ENCODE measurements around the gene CDC42BPA.

The CDC42BPA gene

DNA sequence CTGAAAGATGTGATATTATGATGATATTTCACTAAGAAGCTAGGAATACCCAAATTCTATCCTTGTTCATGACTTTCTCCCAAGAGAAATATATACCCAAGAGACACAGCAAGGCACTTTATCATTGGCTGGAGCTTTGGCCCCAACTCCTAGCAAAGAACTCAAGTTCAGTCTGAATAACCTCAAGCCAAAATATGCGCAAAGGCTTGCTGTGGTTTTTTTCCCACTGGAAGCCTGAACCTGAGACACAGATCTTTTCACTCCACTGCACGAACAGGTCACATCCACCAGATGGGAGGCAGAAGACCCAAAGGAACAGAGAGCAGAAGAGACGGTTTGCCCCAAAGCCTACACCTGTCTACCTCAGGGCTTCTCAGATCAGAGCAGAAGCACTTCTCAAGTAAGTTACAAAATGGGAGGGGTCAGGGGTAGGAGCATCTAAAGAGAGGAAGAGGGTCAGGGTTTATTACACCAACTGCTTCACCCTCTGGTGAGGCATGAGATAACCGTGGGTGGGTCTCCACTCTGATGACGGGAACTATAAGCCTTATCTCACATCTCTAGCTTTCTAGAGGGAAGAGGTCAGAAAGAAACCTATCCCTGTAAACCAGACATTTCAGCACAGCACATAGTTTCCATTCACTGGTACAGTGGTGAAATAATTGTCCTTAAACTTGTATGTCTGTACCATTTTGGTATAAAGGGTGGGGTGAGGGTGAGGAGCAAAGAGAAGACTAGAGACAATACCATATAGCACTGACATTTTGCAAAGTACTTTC is 17.1 kb upstream of the CDC42BPA start:
- H3K9ac ChIP-seq = no peak overlapping the region

DNA sequence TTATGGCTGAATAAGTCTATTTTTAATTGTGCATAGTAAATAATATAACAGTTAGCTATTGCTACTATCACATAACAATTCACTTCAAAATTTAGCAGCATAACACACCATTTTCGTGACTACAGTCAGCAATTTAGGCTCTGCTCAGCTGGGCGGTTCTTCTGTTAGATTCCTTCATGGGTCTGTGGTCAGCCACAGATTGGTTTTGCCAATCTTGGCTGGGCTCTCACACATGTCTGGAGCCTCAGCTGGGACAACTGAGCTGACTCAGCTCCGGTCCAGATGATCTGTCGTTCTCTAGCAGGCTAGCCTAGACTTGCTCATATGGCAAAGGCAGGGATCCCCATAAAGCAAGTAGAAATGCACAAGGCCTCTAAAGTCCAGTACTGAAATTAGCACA is 15.1 kb upstream of the CDC42BPA start:
- no peak overlapping the region for H3K9ac ChIP-seq
- H4K20me1 ChIP-seq = no peaks in the 10 kb centered on the region
- no peaks in the 10 kb centered on the region for H3K36me3 ChIP-seq
- H3K27me3 ChIP-seq = no peaks in the 10 kb centered on the region
- no peak overlapping the region for H3K4me3 ChIP-seq
- H3K27ac ChIP-seq = no peak overlapping the region
- peaks cover 13% of the 10 kb centered on the region for H3K9me3 ChIP-seq
- no peak for TF ChIP-seq Cebpa-rat (IDR thresholded peaks at IDR 0.05)
- H3K4me1 ChIP-seq = peaks cover 20% of the 10 kb centered on the region
- H3K4me2 ChIP-seq = no peak overlapping the region

More for the DNA sequence above, 17.1 kb upstream of the CDC42BPA start:
- Histone ChIP-seq H3K4me2 (no peak overlapping the region), H3K27me3 (no peaks in the 10 kb centered on the region), H3K4me3 (no peak overlapping the region), H3K27ac (no peak overlapping the region), H3K36me3 (no peaks in the 10 kb centered on the region), H3K4me1 (peaks cover 10% of the 10 kb centered on the region), H4K20me1 (no peaks in the 10 kb centered on the region), H3K9me3 (peaks cover 25% of the 10 kb centered on the region)
- no peak for TF ChIP-seq Cebpa-rat (IDR thresholded peaks at IDR 0.05)

DNA sequence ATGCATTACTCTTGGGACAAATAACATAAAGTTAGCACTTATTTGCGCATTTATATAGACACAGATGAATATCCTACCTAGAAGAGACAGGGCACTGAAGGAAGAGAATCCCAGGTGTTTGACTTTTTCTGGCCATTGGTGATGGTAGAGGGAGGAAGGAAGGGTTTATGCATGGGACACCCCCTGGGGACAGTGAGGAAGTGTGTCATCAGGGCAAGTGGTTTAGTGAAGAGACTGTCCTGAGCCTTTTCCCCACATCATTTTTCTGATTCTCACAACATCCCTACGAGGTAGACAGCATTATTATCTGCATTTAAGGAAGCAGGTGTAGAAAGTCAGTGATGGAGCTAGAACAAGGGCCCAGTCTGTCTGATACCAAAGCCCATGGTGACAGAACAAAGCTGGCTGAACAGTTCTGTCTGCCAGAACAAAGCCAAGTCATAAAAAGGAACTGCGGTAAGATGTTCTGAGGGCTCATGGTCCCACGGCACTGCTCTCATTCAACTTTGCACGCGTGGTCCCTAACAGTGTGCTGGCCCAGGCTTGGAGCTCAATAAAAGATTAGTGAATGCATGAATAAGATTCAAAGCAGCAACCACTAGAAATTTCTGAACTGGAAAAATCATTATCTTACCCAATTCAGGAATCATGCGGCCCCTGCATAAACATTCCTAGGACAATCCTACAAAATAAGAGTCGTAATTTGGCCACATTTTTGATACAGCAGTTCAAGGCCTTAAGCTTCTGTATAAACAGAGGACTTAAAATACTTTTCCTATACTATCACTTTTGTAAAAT is 12.2 kb upstream of the CDC42BPA start:
- Histone ChIP-seq H3K27me3 (no peaks in the 10 kb centered on the region), H3K9me3 (peaks cover 13% of the 10 kb centered on the region), H4K20me1 (no peaks in the 10 kb centered on the region), H3K4me3 (no peak overlapping the region), H3K9ac (no peak overlapping the region), H3K27ac (peak overlapping the region; percentile 36; the same call in 1 of the 2 replicates), H3K4me1 (peaks cover 20% of the 10 kb centered on the region), H3K4me2 (peak overlapping the region; percentile 74), H3K36me3 (no peaks in the 10 kb centered on the region)
- no peak for TF ChIP-seq Cebpa-rat (IDR thresholded peaks at IDR 0.05)

DNA sequence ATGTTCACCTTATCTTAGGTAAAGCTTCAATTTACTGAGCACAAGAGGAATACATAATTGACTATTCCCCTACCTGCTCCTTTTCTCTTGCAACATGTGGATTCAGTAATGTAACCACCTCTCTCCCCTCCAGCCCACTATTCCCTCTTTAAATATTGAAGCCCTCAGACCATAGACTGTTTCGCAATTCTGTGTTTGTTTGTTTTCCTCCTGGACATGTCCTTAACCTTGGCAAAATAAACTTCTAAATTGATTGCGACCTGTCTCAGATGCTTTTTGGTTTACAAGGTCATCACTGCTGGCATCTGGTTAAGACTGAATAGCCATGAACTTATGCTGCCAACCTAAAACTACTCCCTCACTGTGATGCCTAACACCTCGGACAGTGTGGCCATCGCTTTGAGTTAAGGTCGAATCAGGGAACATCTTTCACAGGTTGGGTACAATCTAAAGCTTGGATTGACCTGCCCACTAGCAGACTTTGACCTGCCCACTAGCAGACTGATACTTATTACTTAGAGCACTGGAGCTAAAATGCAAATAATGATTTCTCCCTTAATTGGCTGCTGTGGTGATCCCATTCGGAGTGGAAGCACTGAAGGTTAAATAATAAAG is 10.2 kb upstream of the CDC42BPA start:
- TF ChIP-seq Cebpa-rat (IDR thresholded peaks at IDR 0.05) = peak; percentile 31; the same call in 1 of the 2 replicates
- H4K20me1 ChIP-seq = no peaks in the 10 kb centered on the region
- H3K27ac ChIP-seq = no peak overlapping the region
- H3K4me3 ChIP-seq = no peak overlapping the region
- H3K36me3 ChIP-seq = no peaks in the 10 kb centered on the region
- no peak overlapping the region for H3K9ac ChIP-seq
- no peak overlapping the region for H3K4me2 ChIP-seq
- H3K9me3 ChIP-seq = peaks cover 7% of the 10 kb centered on the region
- no peaks in the 10 kb centered on the region for H3K27me3 ChIP-seq
- H3K4me1 ChIP-seq = peaks cover 20% of the 10 kb centered on the region

DNA sequence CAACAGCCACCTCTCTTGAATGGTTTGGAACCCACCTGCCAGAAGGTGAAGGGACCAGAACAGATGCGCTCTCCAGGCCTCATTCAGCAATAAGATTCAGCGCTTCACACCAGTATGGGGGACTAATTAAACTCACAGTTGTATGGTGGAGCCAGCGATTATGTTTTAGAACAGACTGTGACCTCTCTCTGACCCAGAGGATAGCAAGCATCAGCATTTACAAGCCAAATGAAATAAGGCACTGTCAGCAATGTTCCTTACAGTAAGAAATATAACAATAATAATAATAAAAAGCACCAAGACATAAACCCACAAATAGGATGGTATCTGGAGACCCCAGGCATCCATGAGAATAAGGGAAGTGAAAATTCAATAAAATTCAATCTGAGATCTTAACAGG is 6.9 kb upstream of the CDC42BPA start:
- no peaks in the 10 kb centered on the region for H3K36me3 ChIP-seq
- no peak overlapping the region for H3K9ac ChIP-seq
- H3K4me2 ChIP-seq = no peak overlapping the region
- TF ChIP-seq Cebpa-rat (IDR thresholded peaks at IDR 0.05) = no peak
- H3K4me1 ChIP-seq = peaks cover 7% of the 10 kb centered on the region
- 0 out of 2 replicates have a peak, but pooled peaks cover 3% of the 10 kb centered on the region for H3K27me3 ChIP-seq
- no peak overlapping the region for H3K4me3 ChIP-seq
- no peak overlapping the region for H3K27ac ChIP-seq
- no peaks in the 10 kb centered on the region for H4K20me1 ChIP-seq
- no peaks in the 10 kb centered on the region for H3K9me3 ChIP-seq

DNA sequence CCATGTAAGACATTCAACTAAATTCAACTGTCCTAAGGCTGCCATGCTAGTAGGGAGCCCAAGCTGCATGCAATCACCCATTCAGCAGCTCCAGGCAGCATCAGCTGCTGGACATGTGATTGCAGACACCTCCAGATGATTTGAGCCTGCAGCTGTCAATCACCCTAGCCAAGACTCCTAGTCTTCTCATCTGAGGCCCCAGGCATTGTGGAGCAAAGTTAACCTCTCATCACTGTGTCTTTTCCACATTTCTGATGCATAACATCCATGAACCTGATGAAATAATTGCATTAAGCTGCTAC is 5.6 kb upstream of the CDC42BPA start:
- Histone ChIP-seq H3K9ac (no peak overlapping the region), H3K4me2 (no peak overlapping the region), H3K9me3 (no peaks in the 10 kb centered on the region), H3K27me3 (peaks cover 10% of the 10 kb centered on the region), H3K36me3 (no peaks in the 10 kb centered on the region), H3K4me3 (no peak overlapping the region), H4K20me1 (no peaks in the 10 kb centered on the region), H3K4me1 (no peaks in the 10 kb centered on the region), H3K27ac (no peak overlapping the region)
- TF ChIP-seq Cebpa-rat (IDR thresholded peaks at IDR 0.05) = no peak

DNA sequence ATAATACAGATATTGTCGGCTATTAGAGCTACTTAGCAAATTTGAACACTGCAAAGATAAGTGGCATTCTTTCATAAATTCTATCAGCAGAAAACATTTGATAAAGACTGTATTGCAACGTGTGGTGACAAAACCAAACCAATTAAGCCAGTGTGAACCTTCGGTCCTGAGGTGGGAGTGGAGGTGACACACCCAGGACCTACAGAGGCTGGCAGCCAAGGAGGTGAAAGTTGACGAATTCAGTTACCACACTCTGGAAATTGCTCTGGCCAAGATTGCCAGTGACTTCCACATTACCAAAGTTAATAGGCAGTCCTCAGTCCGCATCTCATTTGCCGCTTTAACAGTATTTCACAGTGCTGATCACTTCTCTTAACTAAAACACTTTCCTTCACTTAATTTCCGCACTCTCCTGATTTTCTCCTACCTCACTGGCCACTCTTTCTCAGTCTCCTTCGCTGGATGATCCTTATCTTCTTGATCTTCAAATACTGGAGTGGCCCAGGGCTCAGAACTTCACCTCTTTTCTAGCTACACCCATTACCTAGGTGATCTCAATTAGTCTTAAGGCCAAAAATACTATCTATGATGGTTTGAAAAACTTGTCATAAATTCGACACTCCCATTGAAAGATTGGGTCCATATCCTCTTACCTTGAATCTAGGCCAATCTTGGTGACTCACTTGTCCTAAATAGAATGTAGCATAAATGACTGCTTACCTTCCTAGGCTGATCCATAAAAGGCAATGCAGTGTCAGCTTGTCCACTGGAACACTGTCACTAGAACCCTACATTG is 5.1 kb upstream of the CDC42BPA start:
- no peak overlapping the region for H3K4me3 ChIP-seq
- TF ChIP-seq Cebpa-rat (IDR thresholded peaks at IDR 0.05) = no peak
- no peaks in the 10 kb centered on the region for H3K4me1 ChIP-seq
- no peaks in the 10 kb centered on the region for H3K9me3 ChIP-seq
- H3K27me3 ChIP-seq = peaks cover 15% of the 10 kb centered on the region
- no peak overlapping the region for H3K4me2 ChIP-seq
- no peak overlapping the region for H3K27ac ChIP-seq
- H3K9ac ChIP-seq = no peak overlapping the region
- H4K20me1 ChIP-seq = no peaks in the 10 kb centered on the region
- no peaks in the 10 kb centered on the region for H3K36me3 ChIP-seq

DNA sequence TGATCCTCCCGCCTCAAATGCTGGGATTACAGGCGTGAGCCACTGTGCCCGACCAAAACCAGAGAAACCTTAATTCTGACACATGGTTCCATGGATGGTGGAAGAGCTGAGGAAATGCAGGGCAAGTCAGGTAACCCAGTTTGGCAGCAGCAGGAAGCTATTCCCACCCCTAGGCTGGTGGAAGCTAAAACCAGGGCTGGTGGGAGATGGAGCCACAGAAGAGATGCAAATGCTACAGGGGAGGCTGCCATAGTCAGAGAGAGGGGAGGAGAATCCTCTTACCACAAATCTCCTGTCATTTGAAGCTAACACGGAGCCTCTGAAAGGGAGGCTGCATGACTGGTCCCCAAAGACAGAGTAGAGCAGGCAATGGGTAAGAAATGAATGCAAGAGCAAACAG is 4.1 kb upstream of the CDC42BPA start:
- no peak for TF ChIP-seq Cebpa-rat (IDR thresholded peaks at IDR 0.05)

DNA sequence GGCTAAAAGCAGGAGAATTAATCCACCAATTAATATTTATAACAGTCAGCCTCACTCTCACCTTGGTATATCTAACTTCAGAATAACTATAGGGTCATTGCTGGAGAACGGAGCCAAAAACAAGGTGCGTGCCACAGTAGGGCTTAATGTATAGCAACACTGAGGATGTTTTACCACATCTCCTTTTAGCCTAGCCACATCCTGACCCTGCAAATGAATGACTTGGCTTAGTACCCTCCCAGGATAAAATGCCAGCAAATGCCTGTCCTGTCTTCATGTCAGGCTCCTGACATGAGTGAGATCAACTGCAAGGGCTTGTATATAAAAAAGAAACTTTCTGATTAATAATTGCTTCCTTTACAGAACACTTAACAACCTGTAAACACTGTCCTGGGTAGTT is 2.7 kb upstream of the CDC42BPA start:
- no peak overlapping the region for H3K9ac ChIP-seq
- no peaks in the 10 kb centered on the region for H3K36me3 ChIP-seq
- H3K27ac ChIP-seq = no peak overlapping the region
- no peak overlapping the region for H3K4me3 ChIP-seq
- no peaks in the 10 kb centered on the region for H3K9me3 ChIP-seq
- H3K4me2 ChIP-seq = no peak overlapping the region
- peaks cover 18% of the 10 kb centered on the region for H3K27me3 ChIP-seq
- TF ChIP-seq Cebpa-rat (IDR thresholded peaks at IDR 0.05) = no peak
- peaks cover 10% of the 10 kb centered on the region for H4K20me1 ChIP-seq
- H3K4me1 ChIP-seq = peaks cover 15% of the 10 kb centered on the region

More for the DNA sequence above, 4.1 kb upstream of the CDC42BPA start:
- Histone ChIP-seq H3K27me3 (peaks cover 15% of the 10 kb centered on the region), H3K9ac (no peak overlapping the region), H3K4me3 (no peak overlapping the region), H3K4me2 (no peak overlapping the region), H3K9me3 (no peaks in the 10 kb centered on the region), H3K36me3 (no peaks in the 10 kb centered on the region), H3K27ac (no peak overlapping the region), H4K20me1 (no peaks in the 10 kb centered on the region), H3K4me1 (peaks cover 1% of the 10 kb centered on the region; the same call in 1 of the 2 replicates)

All from BLaER1 (cell line).